Gastroesophageal sphincter (tissue), 4 donors: ENCODE measurements around the gene ZNRF2. TPM values are rescaled to one million over a fixed set of nuclear protein-coding genes. Genes with fewer than 3 reads are reported as not detected.

Experiments used
- ATAC-seq: fragments of 150-250 bp; one replicate; pipeline ENCODE4 v1.9.1; 2016; ENCODE audit warnings: mild to moderate bottlenecking, moderate library complexity
- H3K27ac ChIP-seq, 4 donors: fragments of 200-600 bp; sonication (generic) in 3 of 4; 1 replicate in 3 of 4; 2 replicates in 1 of 4; pipeline ENCODE4 v1.5.1; 2016 to 2019
- H3K27me3 ChIP-seq: fragments of 200-600 bp; sonication (generic); one replicate; pipeline ENCODE4 v1.5.1; 2019
- H3K36me3 ChIP-seq, 2 donors: fragments of 200-600 bp; sonication (generic); one replicate each; pipeline ENCODE4 v1.5.1; 2019; ENCODE audit warnings: control low read depth in 1 of 2
- H3K4me1 ChIP-seq, 3 donors: fragments of 200-600 bp; sonication (generic); 1 replicate in 2 of 3; 2 replicates in 1 of 3; pipeline ENCODE4 v1.5.1; 2016 to 2019; ENCODE audit warnings: control low read depth in 2 of 3
- H3K4me3 ChIP-seq, 2 donors: fragments of 200-600 bp; sonication (generic); one replicate each; pipeline ENCODE4 v1.5.1; 2019; ENCODE audit warnings: mild to moderate bottlenecking in 1 of 2, moderate library complexity in 1 of 2
- H3K9me3 ChIP-seq, 3 donors: fragments of 200-600 bp; sonication (generic); one replicate each; pipeline ENCODE4 v1.5.1; 2017 to 2019; ENCODE audit warnings: control low read depth in 2 of 3
- EP300 ChIP-seq: sonication (generic); formaldehyde crosslinking; IDR thresholded peaks from one replicate; pipeline ENCODE4 v1.6.1; 2017; ENCODE audit warnings: antibody characterized with exemption, mild to moderate bottlenecking
- POLR2A ChIP-seq, 2 donors: fragments of 450-650 bp; IDR thresholded peaks; one replicate each; pipeline ENCODE4 v1.6.1; 2017; ENCODE audit warnings: antibody characterized with exemption in 2 of 2, mild to moderate bottlenecking in 2 of 2, moderate library complexity in 1 of 2
- POLR2AphosphoS5 ChIP-seq: sonication (generic); formaldehyde crosslinking; IDR thresholded peaks from one replicate; pipeline ENCODE4 v1.6.1; 2017; ENCODE audit warnings: antibody characterized with exemption
- whole genome bisulfite sequencing, 2 donors: methylation state at CpG; one replicate each; pipeline ENCODE4 v1.1.5; 2018; ENCODE audit warnings: low coverage in 1 of 2; 5-methylcytosine and 5-hydroxymethylcytosine counted together
- total RNA-seq, 4 donors: library from RNA; depleted of rRNA; stranded (reverse); fragments of >200 nt; gene quantifications; one replicate each; pipeline ENCODE4 v1.1.0, GENCODE V29; 2016
- TF ChIP-seq, protein P1 (sequence below), 4 experiments: fragments of 200-600 bp in 2 of 4; fragments of 450-650 bp in 2 of 4; sonication (generic) in 1 of 4; IDR thresholded peaks; one replicate each; pipeline ENCODE4 v1.5.1; 2017 to 2019; ENCODE audit warnings: antibody characterized with exemption in 4 of 4, mild to moderate bottlenecking in 2 of 4, moderate library complexity in 2 of 4

Gene ZNRF2
- total RNA-seq, 4 donors from 2014 or later, result 12.5 to 20.9 (median 18.6) TPM

DNA sequence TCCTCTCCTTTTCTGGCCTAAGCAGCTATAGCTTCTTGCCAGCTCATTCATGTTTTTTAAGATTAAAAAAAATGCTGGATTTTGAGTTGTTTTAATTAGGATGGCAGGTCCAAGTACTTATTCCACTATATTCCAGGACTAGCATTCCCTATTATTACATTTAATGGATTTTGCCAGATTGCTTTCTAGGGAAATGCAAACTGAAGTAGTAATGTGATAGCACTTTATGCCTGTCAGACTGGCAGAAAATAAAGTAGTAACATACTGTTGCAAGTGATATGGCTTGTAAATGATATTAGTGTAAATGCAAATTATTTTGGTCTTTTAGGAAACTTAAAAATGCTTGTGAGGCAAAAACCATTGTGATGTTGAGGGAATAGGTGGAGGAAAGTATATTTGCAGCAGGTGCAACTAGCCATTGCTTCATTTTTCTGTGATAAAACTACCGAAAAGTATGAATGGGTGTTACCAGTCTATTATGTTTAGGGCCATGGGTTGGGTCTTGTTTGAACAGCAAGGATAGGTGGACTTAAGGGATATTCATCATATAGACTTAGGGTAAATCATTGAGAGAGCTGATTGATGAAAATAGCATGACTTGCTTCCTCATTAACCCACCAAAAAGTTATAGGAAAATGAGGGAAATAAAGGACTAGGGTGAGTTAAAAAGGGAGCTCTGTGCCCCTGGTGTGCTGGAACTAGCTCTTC, 19.9 kb downstream of the ZNRF2 start:
- Histone ChIP-seq H3K27me3 (no peaks in the 10 kb centered on the region), H3K4me3 (no peak overlapping the region), H3K4me1 (peaks cover 8 to 82% (median 11%) of the 10 kb centered on the region in 3 donors), H3K27ac (no peak overlapping the region), H3K36me3 (no peaks in the 10 kb centered on the region), H3K9me3 (no peaks in the 10 kb centered on the region)
- no peak for TF ChIP-seq POLR2AphosphoS5
- TF ChIP-seq, protein P1, sequence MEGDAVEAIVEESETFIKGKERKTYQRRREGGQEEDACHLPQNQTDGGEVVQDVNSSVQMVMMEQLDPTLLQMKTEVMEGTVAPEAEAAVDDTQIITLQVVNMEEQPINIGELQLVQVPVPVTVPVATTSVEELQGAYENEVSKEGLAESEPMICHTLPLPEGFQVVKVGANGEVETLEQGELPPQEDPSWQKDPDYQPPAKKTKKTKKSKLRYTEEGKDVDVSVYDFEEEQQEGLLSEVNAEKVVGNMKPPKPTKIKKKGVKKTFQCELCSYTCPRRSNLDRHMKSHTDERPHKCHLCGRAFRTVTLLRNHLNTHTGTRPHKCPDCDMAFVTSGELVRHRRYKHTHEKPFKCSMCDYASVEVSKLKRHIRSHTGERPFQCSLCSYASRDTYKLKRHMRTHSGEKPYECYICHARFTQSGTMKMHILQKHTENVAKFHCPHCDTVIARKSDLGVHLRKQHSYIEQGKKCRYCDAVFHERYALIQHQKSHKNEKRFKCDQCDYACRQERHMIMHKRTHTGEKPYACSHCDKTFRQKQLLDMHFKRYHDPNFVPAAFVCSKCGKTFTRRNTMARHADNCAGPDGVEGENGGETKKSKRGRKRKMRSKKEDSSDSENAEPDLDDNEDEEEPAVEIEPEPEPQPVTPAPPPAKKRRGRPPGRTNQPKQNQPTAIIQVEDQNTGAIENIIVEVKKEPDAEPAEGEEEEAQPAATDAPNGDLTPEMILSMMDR (IDR thresholded peaks at IDR 0.05), result no peak
- no peak for TF ChIP-seq EP300
- TF ChIP-seq POLR2A (IDR thresholded peaks at IDR 0.05), result no peak
- 94 to 100% methylated on average over 1 of the region's 1 CpG for WGBS, 2 donors
- ATAC-seq, result no peak

DNA sequence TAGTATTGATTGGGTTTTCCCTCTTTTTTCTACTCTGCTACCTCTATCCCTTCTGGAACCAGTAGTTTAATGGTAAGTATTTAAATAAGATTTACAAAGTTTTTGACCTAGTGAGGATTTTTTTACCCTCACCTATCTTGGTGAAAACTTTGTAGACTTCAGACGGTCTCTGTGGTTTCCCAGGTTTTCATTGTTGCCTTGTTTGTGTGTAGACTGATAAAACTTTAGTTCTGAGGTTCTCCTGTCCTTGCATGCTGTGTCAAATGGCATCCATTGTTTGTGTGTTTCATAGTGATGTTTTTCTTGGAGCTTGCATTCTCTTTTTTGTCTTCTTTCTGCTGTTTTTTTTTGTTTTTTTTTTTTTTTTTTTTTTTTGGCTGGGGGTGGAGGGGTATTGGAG, 22.6 kb downstream of the ZNRF2 start:
- Histone ChIP-seq H3K27ac (no peak overlapping the region), H3K9me3 (no peaks in the 10 kb centered on the region), H3K4me3 (no peak overlapping the region), H3K36me3 (no peaks in the 10 kb centered on the region), H3K4me1 (peaks cover 8 to 66% (median 12%) of the 10 kb centered on the region in 3 donors), H3K27me3 (no peaks in the 10 kb centered on the region)
- no peak for ATAC-seq
- TF ChIP-seq POLR2A (IDR thresholded peaks at IDR 0.05) (no peak), POLR2AphosphoS5 (no peak), EP300 (no peak)
- TF ChIP-seq, protein P1 (IDR thresholded peaks at IDR 0.05), result no peak
- WGBS, 2 donors, result 75 to 89% methylated on average over 1 of the region's 1 CpG

DNA sequence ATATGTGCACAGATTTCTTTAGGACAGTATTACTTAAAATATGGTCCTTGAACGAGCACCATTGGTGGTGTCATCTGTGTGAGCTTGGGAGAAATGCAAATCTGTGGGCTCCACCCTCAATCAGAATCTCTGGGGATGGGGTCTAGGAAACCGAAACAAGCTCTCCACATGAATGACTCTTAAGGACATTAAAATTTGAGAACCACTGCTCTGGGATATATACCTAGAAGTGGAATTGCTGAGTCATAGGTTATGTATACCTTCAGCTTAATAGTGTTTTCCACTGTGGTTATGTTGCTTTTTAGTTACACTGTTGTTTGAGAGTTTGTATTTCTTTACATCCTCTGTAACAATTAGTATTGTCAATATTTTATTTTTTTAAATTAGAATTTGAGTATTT, 24.0 kb downstream of the ZNRF2 start:
- no peaks in the 10 kb centered on the region for H3K27me3 ChIP-seq
- 93 to 96% methylated on average over 2 of the region's 2 CpGs for WGBS, 2 donors
- no peaks in the 10 kb centered on the region for H3K9me3 ChIP-seq
- no peak for ATAC-seq
- TF ChIP-seq POLR2AphosphoS5 (no peak), EP300 (no peak), POLR2A (IDR thresholded peaks at IDR 0.05) (no peak)
- TF ChIP-seq, protein P1 (IDR thresholded peaks at IDR 0.05), result no peak
- peaks cover 7 to 59% (median 12%) of the 10 kb centered on the region in 3 donors for H3K4me1 ChIP-seq
- no peak overlapping the region for H3K27ac ChIP-seq
- no peaks in the 10 kb centered on the region for H3K36me3 ChIP-seq
- H3K4me3 ChIP-seq, result no peak overlapping the region

DNA sequence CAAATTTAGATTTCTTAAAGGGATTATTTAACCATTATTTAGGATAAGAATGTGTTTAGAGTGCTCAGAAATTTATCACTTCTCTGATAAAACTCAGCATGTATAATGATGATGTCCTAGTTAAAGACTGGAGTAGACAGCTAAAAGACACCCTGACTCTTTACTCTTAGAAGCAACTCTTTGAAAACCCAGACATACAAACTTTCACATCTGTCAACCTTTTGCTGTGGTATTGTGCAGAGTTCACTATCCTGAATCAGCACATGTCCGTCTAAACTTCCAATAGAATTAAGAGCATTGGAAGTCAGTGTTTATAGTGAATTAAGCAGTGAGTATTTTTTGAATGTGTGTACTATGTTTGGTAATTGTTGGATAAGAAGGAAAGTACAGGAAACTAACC, 24.9 kb downstream of the ZNRF2 start:
- peaks cover 2 to 55% (median 7%) of the 10 kb centered on the region in 3 donors for H3K4me1 ChIP-seq
- no peaks in the 10 kb centered on the region for H3K9me3 ChIP-seq
- H3K27ac ChIP-seq, result no peak overlapping the region

More for the DNA sequence above, 24.9 kb downstream of the ZNRF2 start:
- no peak for ATAC-seq
- H3K36me3 ChIP-seq, result no peaks in the 10 kb centered on the region
- H3K4me3 ChIP-seq, result no peak overlapping the region
- H3K27me3 ChIP-seq, result no peaks in the 10 kb centered on the region
- 64 to 83% methylated on average over 1 of the region's 1 CpG for WGBS, 2 donors
- no peak for TF ChIP-seq POLR2AphosphoS5
- TF ChIP-seq EP300, result no peak
- TF ChIP-seq POLR2A (IDR thresholded peaks at IDR 0.05), result no peak
- TF ChIP-seq, protein P1 (IDR thresholded peaks at IDR 0.05), result no peak
